Neural cell (in vitro differentiated cells): ENCODE results near the gene ANP32B. TPM values are rescaled to one million over a fixed set of nuclear protein-coding genes. Genes with fewer than 3 reads are reported as not detected.

Experiments used
- H2AFZ ChIP-seq: fragments of 200-600, 300-800 bp; sonication (generic), shearing (Covaris generic); 2 replicates; pipeline ENCODE4 v1.6.0; 2014; ENCODE audit warnings: low read depth, mild to moderate bottlenecking, antibody characterized with exemption, low read length, moderate library complexity
- H3F3A ChIP-seq: fragments of 200-600 bp; shearing (Covaris generic); 2 replicates; pipeline ENCODE4 v1.6.1; 2016; ENCODE audit warnings: mild to moderate bottlenecking, moderate library complexity, mixed read lengths, antibody characterized with exemption, low read length; ENCODE audit not compliant: insufficient read depth, poor library complexity, severe bottlenecking
- H3K27ac ChIP-seq: fragments of 200-600, 300-800 bp; sonication (generic), shearing (Covaris generic); 2 replicates; pipeline ENCODE4 v1.5.1; 2014; ENCODE audit warnings: mild to moderate bottlenecking, low read length, moderate library complexity
- H3K27me3 ChIP-seq: fragments of 300-800, 200-600 bp; sonication (generic), shearing (Covaris generic); 2 replicates; pipeline ENCODE4 v1.6.0; 2014; ENCODE audit warnings: mild to moderate bottlenecking, low read depth, low read length, moderate library complexity; ENCODE audit not compliant: insufficient read depth
- H3K36me3 ChIP-seq: fragments of 300-800, 200-600 bp; sonication (generic), shearing (Covaris generic); 2 replicates; pipeline ENCODE4 v1.5.1; 2014; ENCODE audit warnings: mild to moderate bottlenecking, antibody characterized with exemption, low read length, moderate library complexity; ENCODE audit not compliant: insufficient read depth
- H3K4me2 ChIP-seq: fragments of 300-800, 200-600 bp; sonication (generic), shearing (Covaris generic); 2 replicates; pipeline ENCODE4 v1.6.0; 2014; ENCODE audit warnings: mild to moderate bottlenecking, low read length
- H3K4me3 ChIP-seq: fragments of 300-800, 200-600 bp; sonication (generic), shearing (Covaris generic); 2 replicates; pipeline ENCODE4 v1.5.1; 2014; ENCODE audit warnings: mild to moderate bottlenecking, low read length, moderate library complexity
- H3K79me2 ChIP-seq: fragments of 200-600 bp; shearing (Covaris generic); replicated peaks from 2 replicates; pipeline ENCODE4 v1.6.0; 2014; ENCODE audit warnings: mild to moderate bottlenecking, low read length, moderate library complexity; ENCODE audit not compliant: insufficient read depth
- H3K9ac ChIP-seq: fragments of 300-800, 200-600 bp; sonication (generic), shearing (Covaris generic); 2 replicates; pipeline ENCODE4 v1.6.1; 2016; ENCODE audit warnings: mild to moderate bottlenecking, low read length, mixed read lengths
- H3K9me2 ChIP-seq: fragments of 200-600 bp; shearing (Covaris generic); 2 replicates; pipeline ENCODE4 v1.6.1; 2016; ENCODE audit warnings: mild to moderate bottlenecking, low read length, mixed read lengths; ENCODE audit not compliant: insufficient read depth
- H3K9me3 ChIP-seq: fragments of 200-600, 300-800 bp; sonication (generic), shearing (Covaris generic); 2 replicates; pipeline ENCODE4 v1.6.1; 2016; ENCODE audit warnings: mild to moderate bottlenecking, mixed run types, low read length, moderate library complexity, mixed read lengths
- H4K20me1 ChIP-seq: fragments of 200-600 bp; shearing (Covaris generic); 2 replicates; pipeline ENCODE4 v1.6.1; 2016; ENCODE audit warnings: mild to moderate bottlenecking, mixed run types; ENCODE audit not compliant: insufficient read depth
- CTCF ChIP-seq: fragments of 450-650 bp; IDR thresholded peaks from 2 replicates; pipeline ENCODE4 v1.5.1; 2014; ENCODE audit warnings: antibody characterized with exemption, mild to moderate bottlenecking, moderate library complexity; ENCODE audit not compliant: poor library complexity, severe bottlenecking
- EP300 ChIP-seq: fragments of 450-650 bp; conservative IDR thresholded peaks from 2 replicates; pipeline ENCODE4 v1.6.1; 2014; ENCODE audit warnings: antibody characterized with exemption, mild to moderate bottlenecking, moderate library complexity; ENCODE audit not compliant: poor library complexity, severe bottlenecking
- EZH2 ChIP-seq: fragments of 200-600, 300-800 bp; shearing (Covaris generic), sonication (generic); IDR thresholded peaks from 2 replicates; pipeline ENCODE4 v1.6.1; 2014; ENCODE audit warnings: antibody characterized with exemption, low read length, borderline replicate concordance, mild to moderate bottlenecking; ENCODE audit not compliant: insufficient read depth, poor library complexity, severe bottlenecking
- MXI1 ChIP-seq: fragments of 450-650 bp; conservative IDR thresholded peaks from 2 replicates; pipeline ENCODE4 v1.6.1; 2014; ENCODE audit warnings: antibody characterized with exemption, mild to moderate bottlenecking; ENCODE audit not compliant: poor library complexity, severe bottlenecking
- POLR2AphosphoS5 ChIP-seq: IDR thresholded peaks from 2 replicates; pipeline ENCODE4 v1.6.1; 2012
- RAD21 ChIP-seq: fragments of 450-650 bp; conservative IDR thresholded peaks from 2 replicates; pipeline ENCODE4 v1.6.1; 2014; ENCODE audit warnings: antibody characterized with exemption, mild to moderate bottlenecking, moderate library complexity
- REST ChIP-seq: IDR thresholded peaks from 2 replicates; pipeline ENCODE4 v1.6.1; 2012; ENCODE audit warnings: borderline replicate concordance
- SMC3 ChIP-seq: fragments of 450-650 bp; conservative IDR thresholded peaks from 2 replicates; pipeline ENCODE4 v1.6.1; 2014; ENCODE audit warnings: antibody characterized with exemption, mild to moderate bottlenecking, moderate library complexity; ENCODE audit not compliant: poor library complexity
- TAF1 ChIP-seq: IDR thresholded peaks from 2 replicates; pipeline ENCODE4 v1.6.1; 2012; ENCODE audit warnings: low read depth
- polyA plus RNA-seq: library from polyadenylated mRNA; depleted of rRNA; stranded (reverse); fragments of >200 nt; gene quantifications from 2 replicates; pipeline ENCODE4 v1.2.3, GENCODE V29; 2014

ANP32B gene
- polyA plus RNA-seq, 1 donor from 2014 or later, result 4.1 TPM

- H3K9me3 ChIP-seq, result no peaks in the 10 kb centered on the region
- H3F3A ChIP-seq, result no peaks in the 10 kb centered on the region
- no peak overlapping the region for H2AFZ ChIP-seq
Observed at GRCh38 chr9:98045234-98046179, 62.4 kb downstream of the ANP32B start.

GRCh38 chr9:98046180-98046543, 63.0 kb downstream of the ANP32B start:
- no peak overlapping the region for H3K9ac ChIP-seq
- no peaks in the 10 kb centered on the region for H3K9me2 ChIP-seq
- H4K20me1 ChIP-seq, result no peaks in the 10 kb centered on the region
- H3F3A ChIP-seq, result no peaks in the 10 kb centered on the region
- H3K79me2 ChIP-seq, result no peaks in the 10 kb centered on the region
- no peaks in the 10 kb centered on the region for H3K9me3 ChIP-seq
- no peak overlapping the region for H3K4me2 ChIP-seq
- no peak overlapping the region for H3K27ac ChIP-seq
- TF ChIP-seq SMC3 (no peak), TAF1 (no peak), MXI1 (no peak), CTCF (no peak), POLR2AphosphoS5 (no peak), EZH2 (no peak), RAD21 (no peak), EP300 (no peak), REST (no peak)
- no peak overlapping the region for H3K4me3 ChIP-seq
- no peaks in the 10 kb centered on the region for H3K36me3 ChIP-seq
- no peak overlapping the region for H2AFZ ChIP-seq
- no peaks in the 10 kb centered on the region for H3K27me3 ChIP-seq

More at GRCh38 chr9:98045234-98046179, 62.4 kb downstream of the ANP32B start:
- no peak overlapping the region for H3K4me2 ChIP-seq
- H3K4me3 ChIP-seq, result no peak overlapping the region
- H3K79me2 ChIP-seq, result no peaks in the 10 kb centered on the region
- no peaks in the 10 kb centered on the region for H3K9me2 ChIP-seq
- no peak for TF ChIP-seq TAF1
- TF ChIP-seq MXI1, result no peak
- no peak for TF ChIP-seq REST
- no peak for TF ChIP-seq SMC3
- TF ChIP-seq EP300, result no peak
- TF ChIP-seq POLR2AphosphoS5, result no peak
- TF ChIP-seq EZH2, result no peak
- TF ChIP-seq RAD21, result no peak
- H3K36me3 ChIP-seq, result no peaks in the 10 kb centered on the region
- no peaks in the 10 kb centered on the region for H4K20me1 ChIP-seq
- no peaks in the 10 kb centered on the region for H3K27me3 ChIP-seq
- H3K27ac ChIP-seq, result no peak overlapping the region
- H3K9ac ChIP-seq, result no peak overlapping the region
